ENCODE results near the gene ABCC2. TPM values are rescaled to one million over a fixed set of nuclear protein-coding genes. Genes with fewer than 3 reads are reported as not detected.

The ABCC2 gene
- total RNA-seq, 1 donor from 2014 or later, result 0.39 TPM

- Mint-ChIP-seq H3K27ac (ENCODE audit: unreplicated experiment) (no peak overlapping the region), H3K36me3 (ENCODE audit: unreplicated experiment) (no peaks in the 10 kb centered on the region), H3K4me1 (ENCODE audit: low read depth, unreplicated experiment) (peaks cover 1% of the 10 kb centered on the region), H3K27me3 (ENCODE audit: unreplicated experiment) (no peaks in the 10 kb centered on the region), H3K4me3 (ENCODE audit: unreplicated experiment) (no peak overlapping the region), H3K9me3 (ENCODE audit: unreplicated experiment) (no peaks in the 10 kb centered on the region)
- no peak for TF ChIP-seq CTCF (IDR thresholded peaks at IDR 0.05; ENCODE audit: partially characterized antibody, unreplicated experiment)
- no peak for DNase-seq
Measured at GRCh38 chr10:99781734-99782429, 558 bp upstream of the ABCC2 start.

DNA sequence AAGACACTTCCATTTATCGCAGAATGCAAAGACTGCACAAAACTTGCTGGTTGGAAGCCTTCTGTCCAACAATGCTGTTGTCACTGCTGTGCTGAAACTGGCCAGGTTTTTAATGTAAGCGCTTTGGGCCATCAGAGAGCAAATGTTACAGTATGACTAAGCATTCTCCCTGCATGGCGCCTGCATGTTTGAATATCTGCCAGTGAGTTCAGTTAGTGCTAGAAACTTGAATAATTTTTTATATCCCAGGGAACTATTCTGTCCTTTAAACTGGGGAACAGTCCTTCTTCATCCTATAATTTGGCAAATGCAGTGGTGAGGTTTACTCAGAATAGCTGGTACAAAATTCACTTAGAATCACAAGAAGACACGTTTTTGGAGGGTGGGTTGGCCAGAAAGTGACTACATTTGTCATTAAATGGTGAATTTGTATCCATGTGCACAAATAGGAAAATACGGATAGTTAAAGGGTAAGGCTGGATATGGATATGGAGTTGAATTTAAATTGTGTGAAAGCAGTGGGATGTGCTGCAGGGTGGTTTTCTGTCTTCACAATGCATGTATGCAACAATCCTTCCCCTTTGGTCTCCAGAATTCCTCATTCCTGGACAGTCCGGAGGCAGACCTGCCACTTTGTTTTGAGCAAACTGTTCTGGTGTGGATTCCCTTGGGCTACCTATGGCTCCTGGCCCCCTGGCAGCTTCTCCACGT is 1.7 kb downstream of the ABCC2 start:
- Mint-ChIP-seq H3K27ac (ENCODE audit: unreplicated experiment) (no peak overlapping the region), H3K36me3 (ENCODE audit: unreplicated experiment) (no peaks in the 10 kb centered on the region), H3K4me3 (ENCODE audit: unreplicated experiment) (no peak overlapping the region), H3K9me3 (ENCODE audit: unreplicated experiment) (no peaks in the 10 kb centered on the region), H3K27me3 (ENCODE audit: unreplicated experiment) (no peaks in the 10 kb centered on the region), H3K4me1 (ENCODE audit: low read depth, unreplicated experiment) (no peaks in the 10 kb centered on the region)
- no peak for DNase-seq
- TF ChIP-seq CTCF (IDR thresholded peaks at IDR 0.05; ENCODE audit: partially characterized antibody, unreplicated experiment), result no peak

GRCh38 chr10:99784727-99785441 is 2.4 kb downstream of the ABCC2 start:
- H3K4me3 Mint-ChIP-seq (ENCODE audit: unreplicated experiment), result no peak overlapping the region
- no peak for DNase-seq
- TF ChIP-seq CTCF (IDR thresholded peaks at IDR 0.05; ENCODE audit: partially characterized antibody, unreplicated experiment), result no peak
- H3K27ac Mint-ChIP-seq (ENCODE audit: unreplicated experiment), result no peak overlapping the region
- H3K4me1 Mint-ChIP-seq (ENCODE audit: low read depth, unreplicated experiment), result no peaks in the 10 kb centered on the region
- no peaks in the 10 kb centered on the region for H3K36me3 Mint-ChIP-seq (ENCODE audit: unreplicated experiment)
- no peaks in the 10 kb centered on the region for H3K9me3 Mint-ChIP-seq (ENCODE audit: unreplicated experiment)
- no peaks in the 10 kb centered on the region for H3K27me3 Mint-ChIP-seq (ENCODE audit: unreplicated experiment)

DNA sequence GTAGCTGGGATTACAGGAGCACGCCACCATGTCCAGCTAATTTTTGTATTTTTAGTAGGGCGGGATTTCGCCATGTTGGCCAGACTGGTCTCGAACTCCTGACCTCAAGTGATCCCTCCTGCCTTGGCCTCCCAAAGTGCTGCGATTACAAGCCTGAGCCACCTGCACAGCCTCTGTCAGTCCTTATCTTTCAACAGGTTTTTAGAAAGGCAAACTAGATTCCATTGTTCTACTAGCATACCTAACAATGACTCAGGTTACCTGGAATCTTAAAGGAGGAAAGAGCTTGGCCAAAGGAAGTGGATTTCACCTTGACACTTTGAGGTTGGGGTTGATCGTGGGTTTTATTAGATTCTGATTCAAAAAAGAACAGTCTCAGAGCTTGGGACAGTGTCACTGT is 3.2 kb downstream of the ABCC2 start:
- Mint-ChIP-seq H3K4me1 (ENCODE audit: low read depth, unreplicated experiment) (no peaks in the 10 kb centered on the region), H3K4me3 (ENCODE audit: unreplicated experiment) (no peak overlapping the region), H3K9me3 (ENCODE audit: unreplicated experiment) (no peaks in the 10 kb centered on the region), H3K36me3 (ENCODE audit: unreplicated experiment) (no peaks in the 10 kb centered on the region), H3K27ac (ENCODE audit: unreplicated experiment) (no peak overlapping the region), H3K27me3 (ENCODE audit: unreplicated experiment) (no peaks in the 10 kb centered on the region)
- no peak for DNase-seq
- TF ChIP-seq CTCF (IDR thresholded peaks at IDR 0.05; ENCODE audit: partially characterized antibody, unreplicated experiment), result no peak

All from glutamatergic neuron (in vitro differentiated cells).